Liver (tissue), 9 donors: ENCODE data around the gene EAF1. TPM values are rescaled to one million over a fixed set of nuclear protein-coding genes. Genes with fewer than 3 reads are reported as not detected.

Experiments used
- DNase-seq: peaks from one replicate; pipeline ENCODE4 v3.0.0-alpha.2; 2017; ENCODE audit warnings: low spot score
- H3K27ac ChIP-seq, 2 donors: one replicate each; pipeline ENCODE4 v1.7.0; 2013; ENCODE audit warnings: inconsistent platforms in 2 of 2, low read length in 2 of 2, control low read depth in 1 of 2, low read depth in 1 of 2, mild to moderate bottlenecking in 1 of 2
- H3K27me3 ChIP-seq, 4 donors: one replicate each; pipeline versions ENCODE4 v1.6.1 to v1.7.0; 2013; ENCODE audit warnings: low read length in 3 of 4, inconsistent platforms in 1 of 4, mild to moderate bottlenecking in 1 of 4, moderate library complexity in 1 of 4; ENCODE audit not compliant: control insufficient read depth in 4 of 4, insufficient read depth in 4 of 4
- H3K36me3 ChIP-seq, 4 donors: one replicate each; pipeline versions ENCODE4 v1.6.1 to v1.7.0; 2013; ENCODE audit warnings: low read length in 3 of 4, mild to moderate bottlenecking in 3 of 4, low read depth in 1 of 4, moderate library complexity in 1 of 4; ENCODE audit not compliant: control insufficient read depth in 4 of 4, insufficient read depth in 3 of 4
- H3K4me1 ChIP-seq, 4 donors: one replicate each; pipeline versions ENCODE4 v1.6.1 to v1.7.0; 2013; ENCODE audit warnings: low read length in 3 of 4, mild to moderate bottlenecking in 3 of 4, moderate library complexity in 1 of 4; ENCODE audit not compliant: control insufficient read depth in 4 of 4, insufficient read depth in 4 of 4
- H3K4me3 ChIP-seq, 3 donors: one replicate each; pipeline versions ENCODE4 v1.6.1 to v1.7.0; 2013; ENCODE audit warnings: low read length in 3 of 3, control low read depth in 1 of 3, low read depth in 1 of 3, mild to moderate bottlenecking in 1 of 3
- H3K9ac ChIP-seq, 2 donors: one replicate each; pipeline ENCODE4 v1.7.0; 2013; ENCODE audit warnings: low read length in 2 of 2, mild to moderate bottlenecking in 2 of 2, moderate library complexity in 2 of 2, control low read depth in 1 of 2, low read depth in 1 of 2
- H3K9me3 ChIP-seq, 4 donors: one replicate each; pipeline versions ENCODE4 v1.6.1 to v1.7.0; 2013; ENCODE audit warnings: low read length in 3 of 4; ENCODE audit not compliant: control insufficient read depth in 4 of 4
- FOXA1 ChIP-seq: IDR thresholded peaks from 2 replicates; pipeline ENCODE4 v1.6.1; 2016; ENCODE audit warnings: antibody characterized with exemption
- FOXA2 ChIP-seq: IDR thresholded peaks from 2 replicates; pipeline ENCODE4 v1.6.1; 2016; ENCODE audit warnings: antibody characterized with exemption
- GABPA ChIP-seq, 2 donors: IDR thresholded peaks in 1 of 2; conservative IDR thresholded peaks in 1 of 2; 2 replicates each; pipeline ENCODE4 v1.6.1; 2016; ENCODE audit warnings: antibody characterized with exemption in 2 of 2, mild to moderate bottlenecking in 1 of 2, moderate library complexity in 1 of 2
- HNF4A ChIP-seq, 2 donors: conservative IDR thresholded peaks; 2 replicates each; pipeline ENCODE4 v1.6.1; 2016; ENCODE audit warnings: antibody characterized with exemption in 2 of 2, mild to moderate bottlenecking in 2 of 2
- HNF4G ChIP-seq: IDR thresholded peaks from 2 replicates; pipeline ENCODE4 v1.6.1; 2016; ENCODE audit warnings: antibody characterized with exemption
- JUND ChIP-seq, 2 donors: IDR thresholded peaks; 2 replicates each; pipeline ENCODE4 v1.6.1; 2016; ENCODE audit warnings: antibody characterized with exemption in 2 of 2
- NR2F2 ChIP-seq: IDR thresholded peaks from 2 replicates; pipeline ENCODE4 v1.6.1; 2016; ENCODE audit warnings: antibody characterized with exemption
- RAD21 ChIP-seq, 2 donors: IDR thresholded peaks; 2 replicates each; pipeline ENCODE4 v1.6.1; 2016; ENCODE audit warnings: antibody characterized with exemption in 2 of 2, mild to moderate bottlenecking in 2 of 2
- RXRA ChIP-seq, 2 donors: IDR thresholded peaks; 2 replicates each; pipeline ENCODE4 v1.6.1; 2017 to 2018; ENCODE audit warnings: antibody characterized with exemption in 2 of 2, mild to moderate bottlenecking in 1 of 2
- SP1 ChIP-seq: IDR thresholded peaks from 2 replicates; pipeline ENCODE4 v1.6.1; 2018; ENCODE audit warnings: antibody characterized with exemption, mild to moderate bottlenecking
- TAF1 ChIP-seq: conservative IDR thresholded peaks from 2 replicates; pipeline ENCODE4 v1.6.1; 2016; ENCODE audit warnings: antibody characterized with exemption, mild to moderate bottlenecking
- YY1 ChIP-seq: IDR thresholded peaks from 2 replicates; pipeline ENCODE4 v1.6.1; 2016; ENCODE audit warnings: antibody characterized with exemption, mild to moderate bottlenecking
- WGBS: extraction: QIAGEN DNeasy Blood & Tissue Kit; methylation state at CpG from one replicate; pipeline ENCODE4 v1.1.7; 2013; 5-methylcytosine and 5-hydroxymethylcytosine counted together
- polyA plus RNA-seq, 2 donors: library from polyadenylated mRNA; stranded (reverse) in 1 of 2; unstranded in 1 of 2; fragments of 200-250 nt in 1 of 2; fragments of >200 nt in 1 of 2; fragmentation: Nextera tagmentation in 1 of 2; extraction: Ambion mirVana in 1 of 2; gene quantifications; one replicate each; pipeline versions ENCODE4 v1.2.1 to v1.2.3, GENCODE V29; 2013 to 2015
- total RNA-seq, 2 donors: library from RNA; depleted of rRNA; stranded (reverse); fragments of >200 nt; gene quantifications; one replicate each; pipeline ENCODE4 v1.2.3, GENCODE V29; 2014
- TF ChIP-seq, protein P1 (sequence below): IDR thresholded peaks from 2 replicates; pipeline ENCODE4 v1.6.1; 2016; ENCODE audit warnings: antibody characterized with exemption
- TF ChIP-seq, protein P2 (sequence below): fragments of 150-350 bp; IDR thresholded peaks from 2 replicates; pipeline ENCODE4 v1.5.1; 2017; ENCODE audit warnings: improper control_type of control experiment, low read depth, low read length; ENCODE audit not compliant: missing input control
- TF ChIP-seq, protein P3 (sequence below): IDR thresholded peaks from 2 replicates; pipeline ENCODE4 v1.6.1; 2016; ENCODE audit warnings: antibody characterized with exemption
- TF ChIP-seq, protein P4 (sequence below): IDR thresholded peaks from 2 replicates; pipeline ENCODE4 v1.6.1; 2016; ENCODE audit warnings: antibody characterized with exemption, mild to moderate bottlenecking
- donor health status: healthy.
- donor health status: healthy.
- donor health status: healthy.
- donor health status: healthy.
- donor health status: healthy.

EAF1 gene
- total and polyA plus RNA-seq, 4 donors: 4.6 to 15.0 (median 11.4) TPM

DNA sequence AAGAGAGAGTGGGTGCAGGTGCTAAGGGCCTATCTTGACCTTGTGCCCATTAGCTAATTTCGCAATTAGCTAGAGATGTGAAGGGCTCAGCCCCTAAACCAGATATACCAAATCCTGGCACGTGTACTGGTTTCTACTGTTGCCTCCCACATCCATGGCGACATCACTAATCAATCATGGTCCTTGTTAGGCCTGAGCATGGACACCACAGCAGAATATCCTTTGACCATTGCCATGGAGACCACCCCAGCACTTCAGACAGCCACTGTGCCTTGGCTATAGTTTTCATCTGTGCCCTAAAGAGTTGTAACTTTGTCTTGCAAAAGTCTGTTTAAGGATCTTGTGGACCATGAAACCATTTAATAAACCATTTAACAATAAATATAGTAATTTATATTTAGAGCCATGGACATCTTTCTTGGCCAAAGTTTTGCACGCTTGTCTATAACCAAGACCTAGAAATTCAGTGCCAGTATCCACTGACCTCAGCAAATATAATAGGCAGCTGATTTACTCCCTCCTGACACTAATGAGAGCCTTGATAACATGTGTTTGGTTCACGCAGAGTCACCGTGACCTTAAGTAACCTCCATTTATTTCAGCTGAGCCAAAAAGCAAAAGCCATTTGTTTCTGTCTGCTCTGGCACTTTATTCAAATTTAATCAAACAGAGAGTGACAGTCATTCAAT lies 50.7 kb downstream of the EAF1 start:
- no peak for DNase-seq
- no peaks in the 10 kb centered on the region for H3K4me1 ChIP-seq
- no peaks in the 10 kb centered on the region for H3K36me3 ChIP-seq
- H3K9ac ChIP-seq: no peak overlapping the region
- H3K9me3 ChIP-seq: no peaks in the 10 kb centered on the region
- no peaks in the 10 kb centered on the region for H3K27me3 ChIP-seq
- H3K4me3 ChIP-seq: no peak overlapping the region
- TF ChIP-seq YY1 (no peak), NR2F2 (no peak), FOXA2 (no peak), RXRA (IDR thresholded peaks at IDR 0.05) (peak; percentile 19 to 25), RAD21 (IDR thresholded peaks at IDR 0.05) (no peak), SP1 (no peak), TAF1 (no peak)
- TF ChIP-seq, protein P1, sequence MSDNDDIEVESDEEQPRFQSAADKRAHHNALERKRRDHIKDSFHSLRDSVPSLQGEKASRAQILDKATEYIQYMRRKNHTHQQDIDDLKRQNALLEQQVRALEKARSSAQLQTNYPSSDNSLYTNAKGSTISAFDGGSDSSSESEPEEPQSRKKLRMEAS: no peak
- H3K27ac ChIP-seq: no peak overlapping the region
- WGBS: 70% methylated on average over 6 of the region's 6 CpGs

DNA sequence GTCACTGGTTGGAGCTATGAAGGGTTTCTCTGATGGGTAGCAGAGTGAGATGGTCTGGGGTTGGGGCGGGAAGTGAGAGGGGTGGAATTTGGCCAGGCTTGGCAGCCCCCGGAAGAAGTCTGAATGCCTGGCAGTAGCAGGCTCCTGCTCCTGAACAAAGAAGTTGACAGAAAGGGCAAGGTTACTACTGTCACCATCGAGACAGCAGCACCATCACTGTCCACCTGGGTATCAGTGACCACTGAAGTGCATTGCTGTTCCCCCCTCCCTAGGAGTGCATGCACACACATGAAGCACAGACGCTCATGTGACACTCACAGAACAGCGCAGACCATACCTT lies 51.2 kb downstream of the EAF1 start:
- no peak overlapping the region for H3K27ac ChIP-seq
- H3K27me3 ChIP-seq: no peaks in the 10 kb centered on the region
- no peaks in the 10 kb centered on the region for H3K4me1 ChIP-seq
- H3K4me3 ChIP-seq: no peak overlapping the region
- H3K9me3 ChIP-seq: no peaks in the 10 kb centered on the region
- DNase-seq: no peak
- 85% methylated on average over 5 of the region's 5 CpGs for WGBS
- no peak overlapping the region for H3K9ac ChIP-seq
- H3K36me3 ChIP-seq: no peaks in the 10 kb centered on the region
- TF ChIP-seq SP1 (no peak), RAD21 (IDR thresholded peaks at IDR 0.05) (no peak), FOXA1 (no peak), HNF4A (conservative IDR thresholded peaks at IDR 0.05) (no peak), TAF1 (no peak), YY1 (no peak), RXRA (IDR thresholded peaks at IDR 0.05) (no peak)
- TF ChIP-seq, protein P2, sequence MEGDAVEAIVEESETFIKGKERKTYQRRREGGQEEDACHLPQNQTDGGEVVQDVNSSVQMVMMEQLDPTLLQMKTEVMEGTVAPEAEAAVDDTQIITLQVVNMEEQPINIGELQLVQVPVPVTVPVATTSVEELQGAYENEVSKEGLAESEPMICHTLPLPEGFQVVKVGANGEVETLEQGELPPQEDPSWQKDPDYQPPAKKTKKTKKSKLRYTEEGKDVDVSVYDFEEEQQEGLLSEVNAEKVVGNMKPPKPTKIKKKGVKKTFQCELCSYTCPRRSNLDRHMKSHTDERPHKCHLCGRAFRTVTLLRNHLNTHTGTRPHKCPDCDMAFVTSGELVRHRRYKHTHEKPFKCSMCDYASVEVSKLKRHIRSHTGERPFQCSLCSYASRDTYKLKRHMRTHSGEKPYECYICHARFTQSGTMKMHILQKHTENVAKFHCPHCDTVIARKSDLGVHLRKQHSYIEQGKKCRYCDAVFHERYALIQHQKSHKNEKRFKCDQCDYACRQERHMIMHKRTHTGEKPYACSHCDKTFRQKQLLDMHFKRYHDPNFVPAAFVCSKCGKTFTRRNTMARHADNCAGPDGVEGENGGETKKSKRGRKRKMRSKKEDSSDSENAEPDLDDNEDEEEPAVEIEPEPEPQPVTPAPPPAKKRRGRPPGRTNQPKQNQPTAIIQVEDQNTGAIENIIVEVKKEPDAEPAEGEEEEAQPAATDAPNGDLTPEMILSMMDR: no peak
- TF ChIP-seq, protein P3, sequence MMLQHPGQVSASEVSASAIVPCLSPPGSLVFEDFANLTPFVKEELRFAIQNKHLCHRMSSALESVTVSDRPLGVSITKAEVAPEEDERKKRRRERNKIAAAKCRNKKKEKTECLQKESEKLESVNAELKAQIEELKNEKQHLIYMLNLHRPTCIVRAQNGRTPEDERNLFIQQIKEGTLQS: no peak

DNA sequence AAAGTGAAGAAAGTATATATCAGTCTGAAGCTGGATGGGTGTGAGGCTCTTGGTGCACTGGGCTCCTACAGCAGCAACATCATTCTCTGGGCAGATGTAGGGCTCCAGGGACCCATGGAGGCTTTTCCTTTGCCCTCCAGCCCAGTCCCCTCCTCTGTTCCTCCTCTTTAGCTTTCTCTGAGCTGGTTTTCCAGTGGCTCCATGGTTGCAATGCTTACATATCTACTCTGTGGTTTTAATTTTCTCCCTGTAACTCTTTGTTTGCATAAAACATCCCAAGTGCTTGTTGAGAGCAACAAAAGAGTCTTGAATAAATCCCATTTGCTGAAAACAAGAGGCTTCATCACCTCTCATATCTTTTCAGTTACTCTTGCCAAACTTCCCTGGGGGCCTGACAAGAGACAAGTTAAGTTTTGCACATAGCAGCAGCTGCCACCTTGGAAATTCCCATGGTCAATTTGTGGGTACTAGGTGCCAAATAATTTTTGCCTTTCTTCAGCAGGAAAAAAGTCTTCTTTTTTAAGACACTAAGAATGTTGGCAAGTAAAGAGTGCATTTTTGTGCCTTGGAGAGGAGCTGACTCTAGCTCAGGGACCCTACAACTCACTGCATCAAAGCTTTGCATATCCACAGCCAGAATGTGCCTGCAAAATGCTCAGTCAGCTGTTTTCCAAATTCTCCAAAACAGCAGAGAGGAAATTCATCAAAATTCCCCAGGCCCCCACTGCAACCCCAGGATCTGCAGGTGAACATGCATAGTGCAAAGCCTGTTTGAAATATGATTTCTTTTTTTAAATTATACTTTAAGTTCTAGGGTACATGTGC lies 52.2 kb downstream of the EAF1 start:
- H3K4me1 ChIP-seq: no peaks in the 10 kb centered on the region
- H3K9ac ChIP-seq: no peak overlapping the region
- no peak overlapping the region for H3K27ac ChIP-seq
- no peak overlapping the region for H3K4me3 ChIP-seq
- no peaks in the 10 kb centered on the region for H3K9me3 ChIP-seq
- DNase-seq: no peak
- no peaks in the 10 kb centered on the region for H3K27me3 ChIP-seq
- H3K36me3 ChIP-seq: no peaks in the 10 kb centered on the region
- TF ChIP-seq HNF4A (conservative IDR thresholded peaks at IDR 0.05) (no peak), SP1 (no peak), HNF4G (no peak), JUND (IDR thresholded peaks at IDR 0.05) (no peak), FOXA1 (no peak), NR2F2 (no peak), GABPA (IDR thresholded peaks at IDR 0.05 in 1 of 2, conservative IDR thresholded peaks at IDR 0.05 in 1 of 2) (no peak), RAD21 (IDR thresholded peaks at IDR 0.05) (no peak), RXRA (IDR thresholded peaks at IDR 0.05) (no peak), TAF1 (no peak)
- TF ChIP-seq, protein P3: no peak
- TF ChIP-seq, protein P1: no peak
- TF ChIP-seq, protein P2: no peak
- TF ChIP-seq, protein P4, sequence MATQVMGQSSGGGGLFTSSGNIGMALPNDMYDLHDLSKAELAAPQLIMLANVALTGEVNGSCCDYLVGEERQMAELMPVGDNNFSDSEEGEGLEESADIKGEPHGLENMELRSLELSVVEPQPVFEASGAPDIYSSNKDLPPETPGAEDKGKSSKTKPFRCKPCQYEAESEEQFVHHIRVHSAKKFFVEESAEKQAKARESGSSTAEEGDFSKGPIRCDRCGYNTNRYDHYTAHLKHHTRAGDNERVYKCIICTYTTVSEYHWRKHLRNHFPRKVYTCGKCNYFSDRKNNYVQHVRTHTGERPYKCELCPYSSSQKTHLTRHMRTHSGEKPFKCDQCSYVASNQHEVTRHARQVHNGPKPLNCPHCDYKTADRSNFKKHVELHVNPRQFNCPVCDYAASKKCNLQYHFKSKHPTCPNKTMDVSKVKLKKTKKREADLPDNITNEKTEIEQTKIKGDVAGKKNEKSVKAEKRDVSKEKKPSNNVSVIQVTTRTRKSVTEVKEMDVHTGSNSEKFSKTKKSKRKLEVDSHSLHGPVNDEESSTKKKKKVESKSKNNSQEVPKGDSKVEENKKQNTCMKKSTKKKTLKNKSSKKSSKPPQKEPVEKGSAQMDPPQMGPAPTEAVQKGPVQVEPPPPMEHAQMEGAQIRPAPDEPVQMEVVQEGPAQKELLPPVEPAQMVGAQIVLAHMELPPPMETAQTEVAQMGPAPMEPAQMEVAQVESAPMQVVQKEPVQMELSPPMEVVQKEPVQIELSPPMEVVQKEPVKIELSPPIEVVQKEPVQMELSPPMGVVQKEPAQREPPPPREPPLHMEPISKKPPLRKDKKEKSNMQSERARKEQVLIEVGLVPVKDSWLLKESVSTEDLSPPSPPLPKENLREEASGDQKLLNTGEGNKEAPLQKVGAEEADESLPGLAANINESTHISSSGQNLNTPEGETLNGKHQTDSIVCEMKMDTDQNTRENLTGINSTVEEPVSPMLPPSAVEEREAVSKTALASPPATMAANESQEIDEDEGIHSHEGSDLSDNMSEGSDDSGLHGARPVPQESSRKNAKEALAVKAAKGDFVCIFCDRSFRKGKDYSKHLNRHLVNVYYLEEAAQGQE: no peak
